ENCODE results near the gene PLAA.

The PLAA gene

DNA sequence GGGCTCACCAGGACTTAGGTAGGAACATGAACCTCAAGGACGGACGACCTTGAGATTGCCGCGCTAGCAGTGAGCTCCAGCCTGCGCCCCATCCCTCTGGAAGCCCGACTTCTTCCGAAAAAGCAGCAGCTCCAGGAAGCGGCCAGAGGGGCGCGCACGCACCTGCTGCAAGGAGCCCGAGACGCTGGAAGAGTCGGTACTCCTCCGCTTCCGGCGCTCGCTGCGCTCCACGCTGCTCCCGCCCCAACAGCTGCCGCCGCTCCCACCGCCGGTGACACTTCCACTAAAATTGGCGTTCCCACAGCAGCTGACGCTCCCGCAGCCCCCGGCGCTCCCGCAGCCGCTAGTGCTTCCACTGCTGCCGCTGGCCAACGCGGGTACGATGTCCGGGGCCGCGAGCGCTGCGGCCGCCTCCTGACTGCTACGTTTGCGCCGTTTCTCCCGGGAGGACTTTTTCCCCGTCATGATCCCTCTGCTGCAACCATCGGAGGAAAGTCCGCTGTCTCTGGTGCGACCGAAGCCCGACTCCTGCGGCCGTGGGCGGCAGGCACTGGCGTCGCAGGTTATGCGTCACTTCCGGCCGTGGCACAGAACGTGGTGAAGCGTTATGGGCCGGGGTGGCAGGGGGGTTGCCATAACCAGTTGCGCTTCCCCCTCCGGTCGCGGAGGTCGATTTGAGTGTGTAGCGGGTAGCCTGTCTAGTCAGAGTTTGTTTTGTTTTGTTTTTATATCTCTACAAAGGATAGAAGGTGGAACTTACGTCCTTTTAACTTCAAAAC is 54.6 kb downstream of the PLAA start, which contains the start of gene CAAP1:
Gene CAAP1, minus strand, starts transcription at position 552 of the 779 bp plus-strand sequence. Its CDS starts 87 bp downstream, at position 465.
- peak; percentile 89 for TF ChIP-seq POLR2AphosphoS5 (IDR thresholded peaks at IDR 0.05; ENCODE audit: low read depth, low read length)
- peak; percentile 78; the same call in 1 of the 2 replicates for TF ChIP-seq TAF1 (IDR thresholded peaks at IDR 0.05; ENCODE audit: borderline replicate concordance, insufficient read depth, low read length)
- TF ChIP-seq SIN3A (IDR thresholded peaks at IDR 0.05; ENCODE audit: borderline replicate concordance, insufficient read depth, low read length) = peak; percentile 18; the same call in 1 of the 2 replicates
- peak; percentile 80 for TF ChIP-seq FOXP2 (optimal IDR thresholded peaks at IDR 0.05; ENCODE audit: borderline replicate concordance, extremely low read depth, extremely low read length, insufficient read depth)
- 0 out of 4 replicates have a peak, but pooled peaks of 1 of the 2 experiments have one; percentile 12 for TF ChIP-seq REST (IDR thresholded peaks at IDR 0.05; ENCODE audit: insufficient read depth in 1 of 2, low read depth in 2 of 2, low read length in 2 of 2)

- TF ChIP-seq POLR2AphosphoS5 (IDR thresholded peaks at IDR 0.05; ENCODE audit: low read depth, low read length) = no peak
- no peak for TF ChIP-seq REST (IDR thresholded peaks at IDR 0.05; ENCODE audit: insufficient read depth in 1 of 2, low read depth in 2 of 2, low read length in 2 of 2)
- no peak for TF ChIP-seq TAF1 (IDR thresholded peaks at IDR 0.05; ENCODE audit: borderline replicate concordance, insufficient read depth, low read length)
- no peak for TF ChIP-seq SIN3A (IDR thresholded peaks at IDR 0.05; ENCODE audit: borderline replicate concordance, insufficient read depth, low read length)
- no peak for TF ChIP-seq FOXP2 (optimal IDR thresholded peaks at IDR 0.05; ENCODE audit: borderline replicate concordance, extremely low read depth, extremely low read length, insufficient read depth)
Observed at GRCh38 chr9:26891726-26892125, 55.3 kb downstream of the PLAA start.

DNA sequence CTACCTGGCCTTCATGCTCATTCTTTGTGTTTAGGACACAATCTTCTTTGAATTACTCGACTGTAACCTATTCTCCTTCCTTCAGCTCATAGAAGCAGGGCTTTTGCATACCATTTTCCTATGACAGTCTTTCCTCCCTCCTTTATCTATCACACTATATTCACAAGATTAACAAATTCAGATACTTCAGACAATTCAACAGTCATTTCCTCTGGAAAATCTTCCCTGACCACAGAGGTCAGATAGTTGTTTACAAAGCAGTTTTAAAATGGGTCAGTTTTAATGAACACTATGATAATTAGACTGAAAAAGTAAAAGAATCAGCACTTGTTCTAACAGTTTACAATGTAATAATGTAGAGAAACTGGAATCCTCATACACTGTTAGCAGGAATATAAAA is 58.8 kb downstream of the PLAA start:
- no peak for TF ChIP-seq FOXP2 (optimal IDR thresholded peaks at IDR 0.05; ENCODE audit: borderline replicate concordance, extremely low read depth, extremely low read length, insufficient read depth)
- TF ChIP-seq TAF1 (IDR thresholded peaks at IDR 0.05; ENCODE audit: borderline replicate concordance, insufficient read depth, low read length) = no peak
- TF ChIP-seq SIN3A (IDR thresholded peaks at IDR 0.05; ENCODE audit: borderline replicate concordance, insufficient read depth, low read length) = no peak
- no peak for TF ChIP-seq POLR2AphosphoS5 (IDR thresholded peaks at IDR 0.05; ENCODE audit: low read depth, low read length)
- TF ChIP-seq REST (IDR thresholded peaks at IDR 0.05; ENCODE audit: insufficient read depth in 1 of 2, low read depth in 2 of 2, low read length in 2 of 2) = no peak

GRCh38 chr9:26882154-26882553 is 64.9 kb downstream of the PLAA start:
- TF ChIP-seq REST (IDR thresholded peaks at IDR 0.05; ENCODE audit: insufficient read depth in 1 of 2, low read depth in 2 of 2, low read length in 2 of 2) (no peak), POLR2AphosphoS5 (IDR thresholded peaks at IDR 0.05; ENCODE audit: low read depth, low read length) (no peak), SIN3A (IDR thresholded peaks at IDR 0.05; ENCODE audit: borderline replicate concordance, insufficient read depth, low read length) (no peak), TAF1 (IDR thresholded peaks at IDR 0.05; ENCODE audit: borderline replicate concordance, insufficient read depth, low read length) (no peak), FOXP2 (optimal IDR thresholded peaks at IDR 0.05; ENCODE audit: borderline replicate concordance, extremely low read depth, extremely low read length, insufficient read depth) (no peak)

Measured in PFSK-1 (cell line).